NCI-H82 (cell line): ENCODE results near the gene GSPT1.
"Not testable (repeated sequence)": the region's sequence is repeated elsewhere in the genome, so short reads cannot be mapped to it uniquely, and the experiment has no call there.

Source experiments
- DNase-seq: peaks from one replicate; lab custom pipeline; 2025; lab: John Stamatoyannopoulos, UW

Gene GSPT1

DNA sequence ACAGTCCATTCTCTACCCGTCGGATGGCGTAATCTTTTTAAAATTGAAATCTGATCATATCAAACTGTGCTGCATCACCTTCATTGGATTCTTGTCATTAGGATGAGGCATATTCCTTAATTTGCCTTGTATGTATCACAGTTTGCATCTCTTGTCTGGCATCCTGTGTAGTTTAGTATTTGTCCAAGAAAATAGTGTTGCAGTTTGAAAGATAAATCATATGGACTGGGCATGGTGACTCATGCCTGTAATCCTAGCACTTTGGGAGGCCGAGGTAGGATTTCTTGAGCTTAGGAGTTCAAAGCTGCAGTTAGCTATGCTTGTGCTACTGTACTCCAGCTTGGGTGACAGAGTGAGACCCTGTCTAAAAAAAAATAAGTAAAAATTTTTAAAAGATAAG lies 58.6 kb downstream of the GSPT1 start:
- DNase-seq, result no peak

DNA sequence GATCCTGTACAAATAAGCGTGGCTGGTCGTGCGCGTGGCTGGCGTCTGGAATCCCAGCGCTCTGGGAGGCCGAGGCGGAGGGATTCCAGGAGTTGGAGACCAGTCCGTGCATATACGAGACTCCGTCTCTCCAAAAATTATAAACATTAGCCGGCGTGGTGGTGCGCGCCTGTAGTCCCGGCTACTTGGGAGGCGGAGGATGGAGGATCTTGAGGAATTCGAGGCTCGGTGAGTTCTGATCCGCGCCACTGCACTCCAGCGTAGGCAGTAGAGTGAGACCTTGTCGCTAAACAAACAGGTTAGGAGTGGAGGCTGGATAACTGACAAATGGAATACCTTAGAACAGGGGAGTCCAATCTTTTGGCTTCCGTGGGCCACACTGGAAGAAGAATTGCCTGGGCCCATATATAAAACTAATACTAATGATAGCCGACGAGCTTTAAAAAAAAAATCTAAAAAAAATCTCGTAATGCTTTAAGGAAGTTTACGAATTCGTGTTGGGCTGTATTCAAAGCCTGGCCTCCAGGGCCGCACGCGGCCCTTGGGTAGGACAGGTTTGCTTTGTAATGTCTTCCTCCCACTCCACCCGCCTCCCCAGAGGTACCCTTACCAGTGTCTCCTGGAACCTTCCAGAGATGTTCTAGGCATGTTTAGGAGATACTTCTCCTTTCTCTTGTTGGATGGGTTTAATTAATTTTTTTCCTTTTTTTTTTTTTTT lies 63.5 kb downstream of the GSPT1 start:
- peak; percentile 62 for DNase-seq

DNA sequence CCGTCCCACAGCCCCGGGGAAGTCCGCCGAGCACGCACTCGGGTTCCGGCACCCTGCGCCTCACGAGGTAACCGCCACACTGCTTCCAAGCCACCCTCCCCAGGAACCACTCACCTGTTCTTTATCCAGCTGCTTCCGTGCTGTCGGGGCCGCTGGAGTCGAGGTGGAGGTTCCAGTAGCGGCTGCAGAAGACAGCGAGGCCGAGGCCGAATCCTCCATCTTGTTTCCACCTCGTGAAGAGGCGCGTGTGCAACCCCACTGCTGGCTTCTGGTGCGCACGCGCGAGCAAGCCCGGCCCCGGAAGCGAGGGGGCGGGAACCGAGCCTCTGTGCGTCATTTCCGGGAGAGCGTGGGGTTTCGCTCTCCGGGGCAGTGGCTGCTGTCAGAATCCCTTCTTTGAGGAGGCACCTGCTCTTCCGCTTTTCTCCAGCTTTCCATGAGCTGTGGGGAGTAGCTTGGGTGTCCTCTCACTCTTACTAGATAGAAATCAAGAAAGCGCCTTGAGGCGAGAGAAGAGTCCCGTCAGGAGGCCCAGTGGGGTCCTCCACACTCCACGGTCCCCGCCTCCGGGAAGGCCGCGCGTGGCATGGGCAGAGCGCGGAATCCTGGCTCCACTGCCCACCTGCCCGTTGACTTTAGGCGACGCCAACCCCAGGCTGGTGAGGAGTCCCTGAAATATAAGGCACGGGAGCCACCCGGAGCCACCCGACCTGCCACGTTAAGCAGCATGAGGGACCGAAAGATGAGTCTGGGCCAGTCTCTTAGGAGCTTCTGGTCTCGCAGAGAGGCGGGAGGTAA lies 64.3 kb downstream of the GSPT1 start, which contains the start of gene RSL1D1:
Gene RSL1D1 (minus strand): TSS at position 249 of the 798 bp plus-strand sequence. CDS start 30 bp downstream, at position 219.
- peak; percentile 94 for DNase-seq

DNA sequence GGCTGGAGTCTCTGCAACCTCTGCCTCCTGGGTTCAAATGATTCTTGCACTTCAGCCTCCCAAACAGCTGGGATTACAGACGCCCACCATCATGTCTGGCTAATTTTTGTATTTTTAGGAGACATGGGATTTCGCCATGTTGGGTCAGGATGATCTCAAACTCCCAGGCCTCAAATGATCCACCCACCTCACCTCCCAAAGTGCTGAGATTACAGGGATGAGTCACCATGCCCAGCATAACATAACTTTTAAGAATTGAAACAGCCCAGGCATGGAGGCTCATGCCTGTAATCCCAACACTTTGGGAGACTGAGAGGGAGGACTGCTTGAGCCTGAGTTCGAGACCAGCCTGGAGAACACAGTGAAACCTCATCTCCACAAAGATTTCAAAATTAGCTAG lies 66.9 kb downstream of the GSPT1 start:
- DNase-seq, result no peak

DNA sequence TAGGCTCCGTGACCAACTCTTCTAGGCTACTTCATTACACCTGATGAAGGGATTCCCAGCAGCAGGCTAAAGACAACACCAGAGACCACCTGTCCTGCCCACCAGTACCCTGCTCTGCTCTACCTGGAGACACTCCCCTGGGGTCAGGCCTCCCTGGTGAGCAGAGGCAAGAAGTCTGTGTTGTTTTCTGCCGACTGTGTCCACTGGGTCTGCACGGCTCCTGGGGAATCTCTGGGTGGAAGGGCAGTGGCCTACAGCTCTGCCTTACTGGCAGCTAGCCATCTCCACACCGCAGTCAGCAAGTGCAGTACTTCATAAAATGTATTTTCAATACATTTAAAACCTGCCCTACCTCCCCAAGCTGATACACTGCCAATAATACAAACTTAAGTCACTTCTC lies 71.3 kb downstream of the GSPT1 start:
- DNase-seq, result no peak

DNA sequence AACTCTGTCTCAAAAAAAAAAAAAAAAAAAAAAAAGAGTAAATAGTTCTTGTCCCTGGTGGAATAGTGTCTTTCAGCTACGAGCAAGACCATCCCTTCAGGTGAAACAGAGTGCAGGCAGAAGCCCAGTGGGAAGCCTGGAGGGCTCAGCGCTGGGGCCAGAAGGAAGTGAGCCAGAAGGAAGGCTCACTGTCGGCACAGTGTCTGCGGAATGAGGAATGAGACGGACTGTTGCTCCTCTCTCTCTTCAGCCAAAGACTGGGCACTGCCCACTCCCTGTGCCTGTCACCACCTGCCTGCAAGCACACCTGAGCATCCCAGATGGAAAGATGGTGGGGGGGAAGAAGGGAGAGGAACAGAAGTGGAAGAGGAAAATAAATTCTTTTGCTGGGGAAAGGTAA lies 71.9 kb downstream of the GSPT1 start:
- no peak for DNase-seq

DNA sequence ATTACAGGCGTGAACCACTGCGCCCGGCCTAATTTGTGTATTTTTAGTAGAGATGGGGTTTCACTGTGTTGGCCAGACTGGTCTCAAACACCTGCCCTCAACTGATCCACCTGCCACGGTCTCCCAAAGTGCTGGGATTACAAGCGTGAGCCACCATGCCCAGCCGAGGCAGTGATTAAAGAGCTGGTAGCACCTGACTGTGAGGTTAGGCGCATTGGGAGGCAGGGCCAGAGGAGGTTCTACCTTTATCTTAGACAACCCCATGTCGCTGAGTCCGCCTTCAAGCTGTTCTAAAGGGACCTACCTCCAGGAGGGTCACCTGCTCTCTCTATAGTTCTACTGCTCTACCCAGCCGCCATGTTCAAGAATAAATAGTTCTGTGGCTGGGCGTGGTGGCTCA lies 72.5 kb downstream of the GSPT1 start:
- no peak for DNase-seq

DNA sequence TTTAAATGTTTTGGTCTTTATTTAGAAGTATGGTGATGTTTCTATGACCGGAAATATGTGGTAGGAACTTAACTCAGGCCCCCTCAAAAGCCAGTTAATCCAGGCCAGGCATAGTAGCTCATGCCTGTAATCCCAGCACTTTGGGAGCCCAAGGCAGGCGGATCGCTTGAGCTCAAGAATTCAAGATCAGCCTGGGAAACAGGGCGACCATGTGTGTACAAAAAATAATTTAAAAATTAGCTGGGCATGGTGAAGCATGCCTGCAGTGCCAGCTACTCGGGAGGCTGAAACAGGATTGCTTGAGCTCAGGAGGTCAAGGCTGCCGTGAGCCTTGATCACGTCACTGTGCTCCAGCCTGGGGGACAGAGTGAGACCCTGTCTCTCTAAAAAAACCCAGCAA lies 74.7 kb downstream of the GSPT1 start:
- no peak for DNase-seq

DNA sequence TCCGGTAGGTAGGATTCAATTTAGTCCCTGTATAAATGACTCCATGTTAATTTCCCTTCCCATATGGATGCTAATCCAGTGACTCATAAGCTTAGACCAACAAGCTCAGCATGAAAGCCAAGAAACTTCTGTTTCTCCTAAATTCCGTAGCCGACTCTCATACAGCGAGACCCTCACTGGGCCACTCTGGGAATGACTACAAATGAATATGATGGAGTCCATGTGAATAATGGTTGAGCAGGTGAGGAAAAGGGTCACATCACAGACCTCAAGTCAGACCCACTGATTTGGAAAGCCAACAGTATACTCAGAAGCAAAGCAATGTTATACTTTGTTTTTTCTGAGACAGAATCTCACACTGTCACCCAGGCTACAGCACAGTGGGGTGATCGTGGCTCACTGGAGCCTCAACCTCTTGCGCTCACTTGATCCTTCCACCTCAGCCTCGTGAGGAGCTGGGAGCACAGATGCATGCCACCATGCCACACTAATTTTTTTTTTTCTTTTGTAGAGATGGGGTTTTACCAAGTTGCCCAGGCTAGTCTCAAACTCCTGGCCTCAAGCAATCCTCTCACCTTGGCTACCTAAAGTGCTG lies 79.0 kb downstream of the GSPT1 start:
- DNase-seq, result peak; percentile 86

DNA sequence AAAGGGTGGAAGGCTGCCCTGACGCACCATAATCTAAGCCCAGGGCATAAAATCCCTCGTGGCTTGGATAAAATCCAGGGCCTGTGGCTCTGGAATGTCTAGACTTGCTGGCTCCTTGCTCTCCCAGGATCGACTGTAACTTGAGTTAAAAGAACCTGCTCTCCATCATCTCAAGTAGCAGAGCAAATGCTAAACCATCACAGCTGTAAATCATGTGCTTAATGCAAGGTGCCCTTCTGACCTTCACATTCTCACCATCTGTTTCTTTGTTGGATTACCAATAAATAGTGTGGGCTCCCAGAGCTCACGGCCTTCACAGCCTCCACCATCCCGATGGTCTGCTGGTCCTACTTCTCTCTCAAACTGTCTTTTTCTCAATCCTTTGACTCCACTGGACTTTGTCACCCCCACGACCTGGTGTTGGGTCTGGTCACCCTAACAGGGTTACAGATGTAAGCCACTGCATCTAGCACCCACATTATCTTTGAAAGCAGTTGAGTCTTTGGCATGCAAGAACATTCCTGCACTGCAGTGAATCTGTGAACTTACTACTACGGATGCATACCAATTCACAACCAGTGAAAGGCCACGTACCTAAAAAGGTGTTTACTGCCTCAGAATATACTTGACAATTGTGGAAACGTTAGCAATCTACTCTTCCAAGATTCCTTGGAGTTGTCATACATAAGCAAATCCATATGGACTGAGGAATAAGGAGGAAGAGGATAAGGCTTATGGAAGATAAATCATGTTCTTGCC lies 79.7 kb downstream of the GSPT1 start:
- DNase-seq, result peak; percentile 96

DNA sequence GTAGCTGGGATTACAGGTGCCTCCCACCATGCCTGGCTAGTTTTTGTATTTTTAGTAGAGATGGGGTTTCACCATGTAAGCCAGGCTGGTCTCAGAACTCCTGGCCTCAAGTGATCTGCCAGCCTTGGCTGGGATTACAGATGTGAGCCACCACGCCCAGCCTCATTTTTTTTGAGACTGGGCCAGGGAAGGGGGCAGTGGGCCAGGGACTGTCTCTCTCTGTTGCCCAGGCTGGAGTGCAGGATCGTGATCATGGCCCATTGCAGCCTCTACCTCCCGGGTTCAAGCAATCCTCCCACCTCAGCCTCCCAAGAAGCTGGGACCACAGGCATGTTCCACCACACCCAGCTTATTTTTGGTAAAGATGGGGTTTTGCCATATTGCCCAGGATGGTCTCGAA lies 80.4 kb downstream of the GSPT1 start:
- DNase-seq, result peak; percentile 32

DNA sequence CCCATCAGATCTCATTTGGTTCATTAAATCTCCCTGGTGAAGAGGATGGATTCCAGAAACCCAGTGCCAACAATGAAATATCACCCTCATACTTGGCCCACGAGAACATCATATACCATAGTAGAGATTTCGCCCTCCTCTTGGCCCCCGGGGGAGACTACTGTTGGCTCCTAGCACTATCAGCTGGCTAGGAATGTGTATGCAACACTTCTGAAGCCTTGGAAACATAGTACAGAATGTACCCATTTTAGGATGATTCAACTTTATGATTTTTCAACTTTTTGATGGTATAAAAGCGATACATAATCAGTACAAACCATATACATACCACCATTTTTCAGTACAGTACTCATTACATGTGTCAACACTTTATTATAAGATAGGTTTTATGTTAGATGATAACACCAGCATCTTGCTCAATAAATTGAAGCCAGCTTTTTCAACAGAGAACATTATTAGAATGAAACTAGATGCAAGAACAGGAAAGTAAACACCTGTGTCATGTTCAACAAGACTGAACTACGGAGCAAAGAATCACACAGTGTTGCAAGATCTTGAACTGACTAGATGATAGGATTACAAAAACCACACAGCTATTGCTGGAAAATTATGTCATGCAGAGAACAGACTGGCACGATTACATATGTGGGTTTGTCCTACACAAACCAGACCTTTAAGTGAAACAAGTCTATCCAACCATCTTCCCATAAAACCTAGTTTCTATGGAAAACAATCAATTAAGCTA lies 81.6 kb downstream of the GSPT1 start:
- DNase-seq, result peak; percentile 28

DNA sequence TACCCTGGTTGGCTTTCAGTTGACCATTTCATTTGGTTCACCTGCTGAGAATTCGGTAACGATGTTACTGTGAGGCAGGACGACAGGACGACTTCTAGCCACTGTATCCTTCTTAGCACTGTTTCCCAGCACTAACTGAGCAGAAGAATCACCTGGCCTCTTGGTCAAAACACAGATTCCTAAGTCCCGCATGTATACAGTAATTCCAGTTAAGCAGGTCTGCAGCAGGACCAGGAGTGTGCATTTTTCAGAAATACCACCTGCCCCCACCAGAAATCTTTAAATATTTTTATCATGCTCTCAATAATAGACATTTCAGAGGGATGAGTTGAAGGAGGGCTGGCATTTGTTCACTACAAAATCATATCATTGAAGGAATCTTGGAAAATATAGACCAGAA lies 87.1 kb downstream of the GSPT1 start:
- DNase-seq, result no peak

DNA sequence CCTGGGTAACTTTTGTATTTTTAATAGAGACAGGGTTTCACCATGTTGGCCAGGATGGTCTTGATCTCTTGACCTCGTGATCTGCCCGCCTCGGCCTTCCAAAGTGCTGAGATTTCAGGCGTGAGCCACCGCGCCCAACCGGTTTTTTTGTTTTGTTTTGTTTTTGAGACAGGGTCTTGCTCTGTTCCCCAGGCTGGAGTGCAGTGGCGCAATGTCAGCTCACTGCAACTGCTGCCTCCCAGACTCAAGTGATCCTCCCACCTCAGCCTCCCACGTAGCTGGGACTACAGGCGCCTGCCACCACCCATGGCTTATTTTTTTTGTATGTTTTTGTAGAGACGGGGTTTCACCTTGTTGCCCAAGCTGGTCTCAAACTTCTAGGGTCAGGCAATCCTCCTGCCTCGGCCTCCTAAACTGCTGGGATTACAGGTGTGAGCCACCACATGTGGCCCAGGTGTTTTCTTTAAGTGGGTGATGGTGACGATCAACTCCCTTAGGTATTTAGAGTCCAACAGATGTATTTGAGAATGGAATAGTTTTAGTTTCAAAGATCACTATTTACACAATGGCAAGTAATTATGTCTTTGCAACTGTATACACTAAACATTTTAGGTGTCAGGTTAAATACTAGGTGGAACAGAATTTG lies 90.1 kb downstream of the GSPT1 start:
- not testable (repeated sequence) for DNase-seq

DNA sequence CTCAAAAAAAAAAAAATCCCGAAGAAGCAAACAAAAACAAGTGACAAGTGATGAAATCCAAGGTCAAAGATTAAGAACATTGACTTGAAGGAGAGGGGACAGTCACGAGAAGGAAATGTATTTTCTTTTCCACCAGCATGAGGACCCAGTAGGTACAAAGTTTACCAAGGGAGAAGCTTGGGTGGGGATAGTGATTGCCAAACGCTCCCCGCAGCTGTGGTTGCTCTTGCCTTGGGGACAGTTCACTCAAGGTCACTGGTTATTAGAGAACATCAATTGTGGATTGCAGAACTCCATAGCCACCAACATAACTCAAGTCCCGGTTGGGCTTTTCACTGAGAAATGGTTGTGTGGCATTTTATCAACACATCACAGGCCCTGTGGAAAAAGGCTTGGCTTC lies 91.4 kb downstream of the GSPT1 start:
- peak; percentile 23 for DNase-seq

DNA sequence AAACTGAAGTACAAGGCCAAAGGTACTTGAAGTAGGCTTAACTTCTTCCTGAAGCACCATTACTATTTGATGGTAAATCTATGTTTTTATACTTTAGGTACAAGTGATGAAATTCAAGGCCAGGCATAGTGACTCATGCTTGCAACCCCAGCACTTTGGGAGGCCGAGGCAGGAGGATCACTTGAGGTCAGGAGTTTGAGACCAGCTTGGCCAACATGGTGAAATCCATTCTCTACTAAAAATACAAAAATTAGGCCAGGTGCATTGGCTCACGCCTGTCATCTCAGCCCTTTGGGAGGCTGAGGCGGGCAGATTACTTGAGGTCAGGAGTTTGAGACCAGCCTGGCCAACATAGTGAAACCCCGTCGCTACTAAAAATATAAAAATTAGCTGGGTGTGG lies 92.1 kb downstream of the GSPT1 start:
- DNase-seq, result not testable (repeated sequence)

DNA sequence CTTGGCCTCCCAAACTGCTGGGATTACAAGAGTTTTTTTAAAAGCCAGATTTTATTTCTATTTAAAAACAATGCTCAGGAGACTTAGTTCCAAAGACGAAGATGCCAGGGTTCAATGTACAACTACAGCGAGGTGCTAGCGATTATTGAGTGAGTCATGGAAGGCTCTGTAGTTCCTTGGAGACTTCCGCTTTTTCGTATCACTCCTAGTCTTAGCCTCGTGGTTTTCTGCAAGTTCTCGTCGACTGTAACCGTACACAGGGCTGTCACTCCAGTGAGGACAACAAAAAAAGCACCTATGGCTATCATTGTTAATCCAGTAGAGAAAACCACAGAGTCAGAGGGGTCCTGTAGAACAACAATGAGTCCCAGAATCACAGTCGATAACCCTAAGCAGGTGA lies 96.0 kb downstream of the GSPT1 start:
- DNase-seq, result no peak

DNA sequence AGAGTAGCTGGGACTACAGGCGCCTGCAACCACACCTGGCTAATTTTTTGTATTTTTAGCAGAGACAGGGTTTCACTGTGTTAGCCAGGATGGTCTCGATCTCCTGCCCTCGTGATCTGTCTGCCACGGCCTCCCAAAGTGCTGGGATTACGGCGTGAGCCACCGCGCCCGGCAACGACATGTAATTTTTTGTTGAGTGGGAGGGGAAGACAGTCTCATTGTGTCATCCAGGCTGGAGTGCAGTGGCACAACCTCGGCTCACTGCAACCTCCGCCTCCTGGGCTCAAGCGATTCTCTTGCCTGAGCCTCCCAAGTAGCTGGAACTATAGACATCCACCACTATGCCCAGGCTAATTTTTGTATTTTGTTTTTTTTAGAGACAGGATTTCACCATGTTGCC lies 96.8 kb downstream of the GSPT1 start:
- not testable (repeated sequence) for DNase-seq
